C4-2B (cell line): ENCODE data around the gene PLEKHM3.

Source experiments
- H3K27ac ChIP-seq: fragments of 450-650 bp; 2 replicates; pipeline ENCODE4 v1.5.1; 2017
- CTCF ChIP-seq: fragments of 450-650 bp; conservative IDR thresholded peaks from 2 replicates; pipeline ENCODE4 v1.5.1; 2017; ENCODE audit warnings: mild to moderate bottlenecking
- ZFX ChIP-seq: fragments of 450-650 bp; IDR thresholded peaks from 2 replicates; pipeline ENCODE4 v1.6.1; 2017

PLEKHM3 gene

GRCh38 chr2:207944979-207945600 lies 80.2 kb downstream of the PLEKHM3 start:
- TF ChIP-seq CTCF = no peak
- no peak for TF ChIP-seq ZFX

GRCh38 chr2:207944334-207944733 lies 81.0 kb downstream of the PLEKHM3 start:
- no peak overlapping the region for H3K27ac ChIP-seq
- TF ChIP-seq ZFX (no peak), CTCF (no peak)

More at GRCh38 chr2:207944979-207945600, 80.2 kb downstream of the PLEKHM3 start:
- no peak overlapping the region for H3K27ac ChIP-seq

- no peak overlapping the region for H3K27ac ChIP-seq
- TF ChIP-seq CTCF (no peak), ZFX (no peak)
Observed at GRCh38 chr2:207939342-207940108, 85.8 kb downstream of the PLEKHM3 start.

GRCh38 chr2:207938886-207939285 lies 86.4 kb downstream of the PLEKHM3 start:
- no peak overlapping the region for H3K27ac ChIP-seq
- TF ChIP-seq ZFX (no peak), CTCF (no peak)

GRCh38 chr2:207938415-207938814 lies 86.9 kb downstream of the PLEKHM3 start:
- no peak overlapping the region for H3K27ac ChIP-seq
- TF ChIP-seq CTCF = no peak

GRCh38 chr2:207937823-207938222 lies 87.5 kb downstream of the PLEKHM3 start:
- no peak overlapping the region for H3K27ac ChIP-seq
- no peak for TF ChIP-seq CTCF
- TF ChIP-seq ZFX = no peak

- H3K27ac ChIP-seq = no peak overlapping the region
- TF ChIP-seq CTCF (no peak), ZFX (no peak)
Observed at GRCh38 chr2:207937253-207937652, 88.1 kb downstream of the PLEKHM3 start.
